ENCODE data around the gene CASZ1.

Gene CASZ1

GRCh38 chr1:10594595-10595223 lies 201.7 kb downstream of the CASZ1 start:
- Histone ChIP-seq H3K36me3 (ENCODE audit: insufficient read depth, low read length) (no peaks in the 10 kb centered on the region), H3K9ac (ENCODE audit: low read depth, low read length) (no peak overlapping the region), H3K9me3 (ENCODE audit: control insufficient read depth, insufficient read depth, low read length) (no peaks in the 10 kb centered on the region), H3K4me1 (ENCODE audit: insufficient read depth, low read length) (peaks cover 29% of the 10 kb centered on the region; the same call in 1 of the 2 replicates)

- H3K9me3 ChIP-seq (ENCODE audit: control insufficient read depth, insufficient read depth, low read length) = no peaks in the 10 kb centered on the region
- H3K4me1 ChIP-seq (ENCODE audit: insufficient read depth, low read length) = peaks cover 29% of the 10 kb centered on the region; the same call in 1 of the 2 replicates
- no peaks in the 10 kb centered on the region for H3K36me3 ChIP-seq (ENCODE audit: insufficient read depth, low read length)
- H3K9ac ChIP-seq (ENCODE audit: low read depth, low read length) = no peak overlapping the region
These were observed 202.7 kb downstream of the CASZ1 start for GRCh38 chr1:10593750-10594149.

GRCh38 chr1:10592373-10592772 lies 204.1 kb downstream of the CASZ1 start:
- Histone ChIP-seq H3K9ac (ENCODE audit: low read depth, low read length) (no peak overlapping the region), H3K4me1 (ENCODE audit: insufficient read depth, low read length) (peaks cover 26% of the 10 kb centered on the region; the same call in 1 of the 2 replicates), H3K9me3 (ENCODE audit: control insufficient read depth, insufficient read depth, low read length) (no peaks in the 10 kb centered on the region), H3K36me3 (ENCODE audit: insufficient read depth, low read length) (no peaks in the 10 kb centered on the region)

- peaks cover 23% of the 10 kb centered on the region; the same call in 1 of the 2 replicates for H3K4me1 ChIP-seq (ENCODE audit: insufficient read depth, low read length)
These were observed 205.4 kb downstream of the CASZ1 start for GRCh38 chr1:10591010-10591409.

GRCh38 chr1:10589074-10589473 lies 207.4 kb downstream of the CASZ1 start:
- Histone ChIP-seq H3K9me3 (ENCODE audit: control insufficient read depth, insufficient read depth, low read length) (no peaks in the 10 kb centered on the region), H3K36me3 (ENCODE audit: insufficient read depth, low read length) (no peaks in the 10 kb centered on the region), H3K9ac (ENCODE audit: low read depth, low read length) (no peak overlapping the region)

More at GRCh38 chr1:10591010-10591409, 205.4 kb downstream of the CASZ1 start:
- no peaks in the 10 kb centered on the region for H3K36me3 ChIP-seq (ENCODE audit: insufficient read depth, low read length)
- H3K9ac ChIP-seq (ENCODE audit: low read depth, low read length) = no peak overlapping the region
- no peaks in the 10 kb centered on the region for H3K9me3 ChIP-seq (ENCODE audit: control insufficient read depth, insufficient read depth, low read length)

GRCh38 chr1:10588640-10589039 lies 207.8 kb downstream of the CASZ1 start:
- peaks cover 11% of the 10 kb centered on the region; the same call in 1 of the 2 replicates for H3K4me1 ChIP-seq (ENCODE audit: insufficient read depth, low read length)
- no peaks in the 10 kb centered on the region for H3K9me3 ChIP-seq (ENCODE audit: control insufficient read depth, insufficient read depth, low read length)
- H3K36me3 ChIP-seq (ENCODE audit: insufficient read depth, low read length) = no peaks in the 10 kb centered on the region
- H3K9ac ChIP-seq (ENCODE audit: low read depth, low read length) = no peak overlapping the region

More at GRCh38 chr1:10589074-10589473, 207.4 kb downstream of the CASZ1 start:
- H3K4me1 ChIP-seq (ENCODE audit: insufficient read depth, low read length) = peaks cover 13% of the 10 kb centered on the region; the same call in 1 of the 2 replicates
